HUES64 (cell line): ENCODE measurements around the gene DCDC2.
"Not testable (repeated sequence)": the region's sequence is repeated elsewhere in the genome, so short reads cannot be mapped to it uniquely, and the experiment has no call there.

Experiments
- H3K27ac ChIP-seq: 2 replicates; pipeline ENCODE4 v1.7.0; 2013; ENCODE audit warnings: low read depth, low read length, inconsistent platforms
- H3K27me3 ChIP-seq: 2 replicates; pipeline ENCODE4 v1.6.1; 2013; ENCODE audit warnings: mild to moderate bottlenecking, low read length; ENCODE audit not compliant: insufficient read depth
- H3K36me3 ChIP-seq: 2 replicates; pipeline ENCODE4 v1.6.1; 2013; ENCODE audit warnings: mild to moderate bottlenecking, low read length; ENCODE audit not compliant: insufficient read depth
- H3K4me1 ChIP-seq: 2 replicates; pipeline ENCODE4 v1.6.1; 2013; ENCODE audit warnings: mild to moderate bottlenecking, low read length, moderate library complexity; ENCODE audit not compliant: insufficient read depth
- H3K4me3 ChIP-seq: 2 replicates; pipeline ENCODE4 v1.5.1; 2013; ENCODE audit warnings: mild to moderate bottlenecking, low read length, moderate library complexity
- H3K9ac ChIP-seq: 2 replicates; pipeline ENCODE4 v1.6.1; 2013; ENCODE audit warnings: mild to moderate bottlenecking, low read depth, low read length
- H3K9me3 ChIP-seq: 2 replicates; pipeline ENCODE4 v1.6.1; 2013; ENCODE audit warnings: low read depth, low read length; ENCODE audit not compliant: insufficient read depth
- WGBS: fragments of 150-250, 120-280 bp; methylation state at CpG from one replicate; pipeline ENCODE4 v1.1.7; 2013; ENCODE audit warnings: missing lambda C conversion rate; 5-methylcytosine and 5-hydroxymethylcytosine counted together

DCDC2 gene

DNA sequence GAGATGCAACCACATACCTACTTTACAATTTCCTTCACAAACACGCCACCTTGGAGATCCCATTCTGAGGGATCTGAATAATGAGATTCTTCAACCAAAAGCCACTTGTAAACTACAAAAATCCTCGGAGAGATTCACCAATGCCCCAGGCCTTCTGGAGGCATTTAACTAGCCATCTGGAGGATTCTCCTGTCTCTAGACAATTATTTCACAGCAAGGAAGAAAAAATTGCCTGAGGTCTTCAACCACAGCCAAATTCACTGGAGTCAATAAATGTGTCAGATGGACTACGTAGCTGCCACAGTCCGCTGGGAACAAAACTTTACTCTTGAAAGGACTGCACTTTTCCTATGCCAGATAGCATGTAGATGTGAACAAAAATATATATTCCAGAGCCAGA is 19.0 kb upstream of the DCDC2 start:
- 0 out of 2 replicates have a peak, but pooled peaks cover 4% of the 10 kb centered on the region for H3K4me1 ChIP-seq
- H3K9ac ChIP-seq = no peak overlapping the region
- no peaks in the 10 kb centered on the region for H3K27me3 ChIP-seq
- H3K9me3 ChIP-seq = no peaks in the 10 kb centered on the region
- 68% methylated on average over 4 of the region's 4 CpGs for WGBS
- no peak overlapping the region for H3K4me3 ChIP-seq
- H3K27ac ChIP-seq = no peak overlapping the region
- no peaks in the 10 kb centered on the region for H3K36me3 ChIP-seq

DNA sequence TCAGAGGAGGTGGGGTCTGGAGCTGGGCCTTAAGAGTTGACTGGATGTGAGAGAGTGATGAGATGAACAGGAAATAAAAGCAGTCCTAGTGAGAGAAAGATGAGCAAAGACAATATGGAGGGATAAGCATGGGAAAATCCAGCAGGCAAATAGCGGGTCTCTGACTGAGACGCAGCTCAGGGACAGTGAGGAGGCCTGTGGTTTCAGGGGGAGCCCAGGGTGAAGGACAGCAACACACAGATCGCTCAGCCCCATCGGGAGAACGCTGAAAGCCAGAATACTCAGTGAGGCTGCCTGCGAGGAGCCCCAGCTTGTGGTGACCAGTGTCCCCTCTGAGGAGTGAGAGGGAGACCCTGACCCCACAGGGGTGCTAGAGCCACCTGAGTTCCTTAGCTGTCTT is 16.8 kb upstream of the DCDC2 start:
- Histone ChIP-seq H3K4me1 (0 out of 2 replicates have a peak, but pooled peaks cover 4% of the 10 kb centered on the region), H3K27me3 (no peaks in the 10 kb centered on the region), H3K9ac (no peak overlapping the region), H3K27ac (no peak overlapping the region), H3K4me3 (no peak overlapping the region), H3K36me3 (no peaks in the 10 kb centered on the region), H3K9me3 (no peaks in the 10 kb centered on the region)
- WGBS = 89% methylated on average over 6 of the region's 6 CpGs

DNA sequence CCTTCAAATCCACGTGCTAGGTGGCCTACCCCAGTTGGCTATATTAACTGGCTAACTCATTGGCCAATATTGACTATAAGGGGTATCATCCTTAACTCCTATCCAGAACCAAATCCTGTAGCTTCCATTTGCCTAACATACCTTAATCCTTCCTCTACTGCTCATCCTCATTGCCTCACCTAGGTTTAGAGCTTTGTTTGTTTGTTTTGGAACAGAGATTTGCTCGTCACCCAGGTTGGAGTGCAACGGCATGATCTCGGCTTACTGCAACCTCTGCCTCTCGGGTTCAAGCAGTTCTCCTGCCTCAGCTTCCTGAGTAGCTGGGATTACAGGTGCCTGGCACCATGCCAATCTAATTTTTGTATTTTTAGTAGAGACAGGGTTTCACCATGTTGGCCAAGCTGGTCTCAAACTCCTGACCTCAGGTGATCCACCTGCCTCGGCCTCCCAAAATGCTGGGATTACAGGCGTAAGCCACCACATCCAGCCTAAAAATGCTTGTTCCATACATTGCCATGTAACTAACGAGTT is 7.3 kb upstream of the DCDC2 start:
- not testable (repeated sequence) for H3K4me3 ChIP-seq, H3K9ac ChIP-seq, H3K9me3 ChIP-seq, H3K36me3 ChIP-seq, H3K27me3 ChIP-seq, H3K27ac ChIP-seq, H3K4me1 ChIP-seq
- WGBS = 90% methylated on average over 7 of the region's 8 CpGs

DNA sequence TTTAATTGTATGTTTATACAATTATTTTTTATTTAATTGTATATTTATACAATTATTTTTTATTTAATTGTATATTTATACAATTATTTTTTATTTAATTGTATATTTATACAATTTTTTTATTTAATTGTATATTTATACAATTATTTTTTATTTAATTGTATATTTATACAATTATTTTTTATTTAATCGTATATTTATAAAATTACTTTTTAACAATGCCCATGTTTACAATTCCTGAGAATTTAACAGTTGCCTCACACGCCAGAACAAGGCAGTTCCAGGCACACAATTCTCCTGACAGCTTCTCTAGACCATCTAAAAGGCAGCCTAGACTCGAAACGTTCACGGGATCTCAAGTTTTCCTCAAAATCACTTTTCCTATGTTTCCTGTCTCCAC is 4.5 kb upstream of the DCDC2 start:
- not testable (repeated sequence) for H3K36me3 ChIP-seq, H3K4me1 ChIP-seq, H3K4me3 ChIP-seq, H3K27ac ChIP-seq, H3K9ac ChIP-seq, H3K9me3 ChIP-seq
- H3K27me3 ChIP-seq = peaks cover 23% of the 10 kb centered on the region
- WGBS = 90% methylated on average over 4 of the region's 5 CpGs

DNA sequence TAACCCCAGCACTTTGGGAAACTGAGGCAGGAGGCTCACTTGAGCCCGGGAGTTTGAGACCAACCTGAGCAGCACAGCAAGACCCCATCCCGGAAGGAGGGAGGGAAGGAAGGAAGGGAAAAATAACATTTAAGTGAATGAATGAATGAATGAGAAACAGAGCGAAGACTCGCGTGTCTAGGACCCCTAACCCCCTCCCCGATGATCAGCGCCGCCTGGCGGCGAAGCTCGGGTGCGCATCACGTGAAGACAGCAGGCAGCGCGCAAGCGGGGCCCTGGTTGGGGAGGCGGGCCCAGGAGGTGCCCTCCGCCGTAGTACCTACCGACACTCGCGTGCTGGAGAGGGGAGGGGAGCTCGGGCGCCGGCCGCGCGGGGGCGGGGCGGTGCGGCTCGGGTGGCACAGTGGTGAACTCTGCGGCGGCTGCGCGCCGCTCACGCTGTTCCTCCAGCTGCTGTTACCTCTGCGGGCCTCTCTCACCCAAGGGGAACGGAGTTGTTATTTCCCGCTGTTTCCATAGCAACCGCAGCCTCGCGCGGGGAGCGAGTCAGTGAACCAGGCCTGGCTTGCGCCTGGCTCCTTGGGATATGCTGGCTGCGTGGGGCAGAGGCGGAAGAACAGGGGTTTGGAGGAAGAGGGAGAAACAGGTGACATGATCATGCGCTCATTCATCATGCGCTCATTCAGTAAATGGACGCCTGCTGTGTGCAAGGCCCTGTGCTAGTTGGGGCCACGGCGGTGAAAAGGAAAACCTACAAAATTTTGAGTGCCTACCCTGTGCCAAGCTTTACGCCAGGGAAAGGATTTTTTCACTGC is 2.0 kb upstream of the DCDC2 start:
- H3K4me3 ChIP-seq = peak overlapping the region; percentile 61
- no peaks in the 10 kb centered on the region for H3K9me3 ChIP-seq
- H3K4me1 ChIP-seq = 0 out of 2 replicates have a peak, but pooled peaks cover 9% of the 10 kb centered on the region
- no peak overlapping the region for H3K27ac ChIP-seq
- H3K27me3 ChIP-seq = peaks cover 47% of the 10 kb centered on the region
- H3K9ac ChIP-seq = peak overlapping the region; percentile 64
- no peaks in the 10 kb centered on the region for H3K36me3 ChIP-seq
- WGBS = 8% methylated on average over 55 of the region's 55 CpGs

DNA sequence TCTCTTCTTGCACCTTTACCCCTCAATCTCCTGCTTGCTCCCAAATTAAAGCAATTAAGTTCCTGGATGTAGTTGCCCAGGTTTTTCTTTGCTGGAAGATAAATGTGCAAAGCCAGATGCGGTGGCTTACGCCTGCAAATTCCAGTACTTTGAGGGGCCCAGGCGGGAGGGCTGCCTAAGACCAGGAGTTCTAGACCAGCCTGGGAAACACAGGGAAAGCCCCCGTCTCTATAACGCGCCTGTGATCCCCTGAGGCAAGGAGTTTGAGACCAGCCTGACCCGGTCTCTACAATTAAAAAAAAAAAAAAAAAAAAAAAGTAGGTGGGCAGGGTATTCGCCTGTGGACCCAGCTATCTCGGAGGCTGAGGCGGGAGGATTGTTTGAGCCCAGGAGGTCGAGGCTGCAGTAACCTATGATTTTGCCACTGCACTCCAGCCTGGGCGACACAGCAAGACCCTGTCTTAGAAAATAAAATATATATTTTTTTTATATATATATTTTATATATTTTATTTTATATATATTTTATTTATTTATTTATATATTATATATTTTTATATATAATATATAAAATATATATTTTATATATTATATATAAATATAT is 461 bp upstream of the DCDC2 start:
- Histone ChIP-seq H3K36me3 (no peaks in the 10 kb centered on the region), H3K4me1 (0 out of 2 replicates have a peak, but pooled peaks cover 9% of the 10 kb centered on the region), H3K9me3 (no peaks in the 10 kb centered on the region), H3K27ac (no peak overlapping the region), H3K4me3 (peak overlapping the region; percentile 60), H3K27me3 (peaks cover 47% of the 10 kb centered on the region), H3K9ac (no peak overlapping the region)
- 82% methylated on average over 11 of the region's 12 CpGs for WGBS

DNA sequence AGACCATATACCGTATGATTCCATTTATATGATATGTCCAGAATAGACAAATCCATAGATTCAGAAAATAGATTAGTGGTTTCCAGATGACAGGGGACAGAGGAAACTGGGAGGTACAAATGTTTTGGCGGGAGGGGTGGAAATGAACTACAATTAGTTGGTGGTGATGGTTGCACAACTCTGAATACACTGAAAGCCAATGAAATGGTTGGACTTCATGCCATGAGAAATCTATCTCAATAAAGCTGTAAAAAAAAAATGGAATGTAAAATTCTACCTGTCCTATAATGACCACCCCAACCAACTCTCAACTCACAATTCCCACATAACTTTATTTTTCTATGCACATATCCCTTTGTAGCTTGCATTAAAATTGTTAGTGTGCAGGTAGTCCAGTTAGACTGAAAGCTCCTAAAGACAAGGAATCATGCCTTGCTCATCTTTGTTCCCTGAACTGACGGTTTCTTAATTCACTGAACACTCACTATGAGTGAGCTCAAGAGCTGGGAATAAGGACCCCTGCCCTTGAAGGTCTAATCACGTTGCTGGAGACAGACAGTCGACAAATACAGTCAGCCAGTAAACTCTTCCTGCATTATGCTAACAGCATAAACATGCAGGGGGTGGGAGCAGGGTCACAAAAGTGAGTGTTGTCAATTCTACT is 1.4 kb downstream of the DCDC2 start:
- Histone ChIP-seq H3K9ac (no peak overlapping the region), H3K9me3 (no peaks in the 10 kb centered on the region), H3K4me3 (no peak overlapping the region), H3K27me3 (peaks cover 47% of the 10 kb centered on the region), H3K27ac (no peak overlapping the region), H3K36me3 (no peaks in the 10 kb centered on the region), H3K4me1 (0 out of 2 replicates have a peak, but pooled peaks cover 9% of the 10 kb centered on the region)
- WGBS = 83% methylated on average over 5 of the region's 5 CpGs

DNA sequence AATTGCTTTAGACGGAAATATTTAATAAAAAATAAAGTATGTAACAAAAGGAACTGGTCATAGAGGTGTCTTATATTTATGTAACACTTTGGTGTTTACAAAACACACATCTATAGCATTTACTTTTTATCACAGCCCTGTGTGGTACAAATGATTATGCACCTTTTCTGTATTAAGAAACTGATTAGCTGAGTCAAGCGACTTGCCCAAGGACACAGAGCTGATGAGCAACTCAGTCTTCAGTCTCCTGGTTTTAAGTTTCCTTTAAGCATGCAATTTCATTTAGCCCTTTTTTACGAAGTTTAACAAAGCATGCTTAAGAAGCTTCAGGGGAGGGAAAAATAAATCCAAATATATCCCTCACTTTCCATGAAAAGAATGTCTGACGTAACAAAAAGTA is 2.5 kb downstream of the DCDC2 start:
- H3K36me3 ChIP-seq = no peaks in the 10 kb centered on the region
- no peak overlapping the region for H3K9ac ChIP-seq
- no peak overlapping the region for H3K27ac ChIP-seq
- 88% methylated on average over 2 of the region's 4 CpGs for WGBS
- no peaks in the 10 kb centered on the region for H3K9me3 ChIP-seq
- peaks cover 41% of the 10 kb centered on the region for H3K27me3 ChIP-seq
- H3K4me1 ChIP-seq = 0 out of 2 replicates have a peak, but pooled peaks cover 7% of the 10 kb centered on the region
- no peak overlapping the region for H3K4me3 ChIP-seq

DNA sequence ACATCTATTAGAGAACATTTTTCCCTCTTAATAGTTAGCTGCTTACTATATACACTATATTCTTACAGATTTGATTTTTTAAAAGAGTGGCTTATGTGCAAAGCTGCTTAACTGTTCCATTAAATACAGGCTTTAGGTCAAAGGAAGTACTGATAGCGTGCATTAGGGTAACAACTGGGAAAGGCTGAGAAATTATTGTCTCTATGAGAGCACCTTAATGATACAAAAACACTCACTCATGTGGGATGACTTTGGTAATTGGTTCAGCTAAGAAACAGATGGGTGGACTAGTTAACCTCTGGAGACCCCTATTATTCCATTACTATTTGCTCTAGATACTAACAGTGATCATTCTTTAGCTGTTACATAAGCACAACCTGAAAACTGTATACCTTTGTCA is 4.0 kb downstream of the DCDC2 start:
- 93% methylated on average over 1 of the region's 1 CpG for WGBS

DNA sequence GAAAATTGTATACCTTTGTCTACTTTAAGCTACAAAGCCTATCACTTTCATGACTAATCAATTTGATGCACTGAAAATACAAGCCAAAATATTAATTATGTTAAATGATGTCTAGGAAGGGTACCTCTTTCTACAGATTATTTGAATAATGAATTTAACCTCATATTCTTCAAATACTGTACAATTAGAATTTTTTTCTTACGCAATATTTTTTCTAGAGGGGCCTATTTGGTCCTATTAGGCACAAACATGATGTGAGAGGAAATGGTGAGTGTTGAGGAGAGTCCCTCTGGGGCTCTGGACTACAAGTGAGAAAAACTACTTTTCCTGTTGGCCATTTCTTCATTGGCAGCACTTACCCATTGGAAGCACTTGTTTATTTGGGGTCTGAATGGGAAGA is 5.4 kb downstream of the DCDC2 start:
- no peaks in the 10 kb centered on the region for H3K36me3 ChIP-seq
- H3K4me1 ChIP-seq = no peaks in the 10 kb centered on the region
- no peaks in the 10 kb centered on the region for H3K9me3 ChIP-seq
- H3K27me3 ChIP-seq = peaks cover 25% of the 10 kb centered on the region
- WGBS = 100% methylated on average over 1 of the region's 1 CpG
- no peak overlapping the region for H3K4me3 ChIP-seq
- H3K27ac ChIP-seq = no peak overlapping the region
- no peak overlapping the region for H3K9ac ChIP-seq

More for the DNA sequence above, 4.0 kb downstream of the DCDC2 start:
- Histone ChIP-seq H3K27me3 (peaks cover 35% of the 10 kb centered on the region), H3K9me3 (no peaks in the 10 kb centered on the region), H3K36me3 (no peaks in the 10 kb centered on the region), H3K9ac (no peak overlapping the region), H3K4me1 (0 out of 2 replicates have a peak, but pooled peaks cover 4% of the 10 kb centered on the region), H3K27ac (no peak overlapping the region), H3K4me3 (no peak overlapping the region)

DNA sequence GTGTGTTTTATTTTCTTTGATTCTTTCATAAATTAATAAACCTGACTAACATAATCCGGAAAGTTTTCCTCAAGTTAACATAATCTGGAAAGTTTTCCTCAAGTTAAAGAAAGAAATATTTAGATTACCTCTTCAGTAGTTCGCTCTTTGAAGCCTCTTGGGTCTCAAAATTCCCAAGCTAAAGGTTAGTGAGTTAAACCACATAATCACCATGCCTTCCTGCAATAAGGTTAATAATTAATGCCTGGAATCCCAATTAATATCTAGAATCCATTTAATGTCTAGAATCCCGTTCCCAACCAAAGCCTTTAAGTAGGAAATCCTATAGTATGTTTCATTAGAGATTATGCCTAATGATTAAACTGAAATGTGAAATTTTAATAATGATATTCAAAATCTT is 12.9 kb downstream of the DCDC2 start:
- Histone ChIP-seq H3K9me3 (no peaks in the 10 kb centered on the region), H3K36me3 (no peaks in the 10 kb centered on the region), H3K4me1 (no peaks in the 10 kb centered on the region), H3K27ac (no peak overlapping the region), H3K9ac (no peak overlapping the region), H3K4me3 (no peak overlapping the region), H3K27me3 (no peaks in the 10 kb centered on the region)
- 100% methylated on average over 1 of the region's 3 CpGs for WGBS
